HG03565 (cell line): ENCODE measurements around the gene ETNK1.

Experiments
- ATAC-seq: cut with Tn5 transposase; IDR thresholded peaks from one replicate; pipeline ENCODE4 v1.9.1; 2021; ENCODE audit warnings: mild to moderate bottlenecking, moderate library complexity; ENCODE audit not compliant: unreplicated experiment

ETNK1 gene

DNA sequence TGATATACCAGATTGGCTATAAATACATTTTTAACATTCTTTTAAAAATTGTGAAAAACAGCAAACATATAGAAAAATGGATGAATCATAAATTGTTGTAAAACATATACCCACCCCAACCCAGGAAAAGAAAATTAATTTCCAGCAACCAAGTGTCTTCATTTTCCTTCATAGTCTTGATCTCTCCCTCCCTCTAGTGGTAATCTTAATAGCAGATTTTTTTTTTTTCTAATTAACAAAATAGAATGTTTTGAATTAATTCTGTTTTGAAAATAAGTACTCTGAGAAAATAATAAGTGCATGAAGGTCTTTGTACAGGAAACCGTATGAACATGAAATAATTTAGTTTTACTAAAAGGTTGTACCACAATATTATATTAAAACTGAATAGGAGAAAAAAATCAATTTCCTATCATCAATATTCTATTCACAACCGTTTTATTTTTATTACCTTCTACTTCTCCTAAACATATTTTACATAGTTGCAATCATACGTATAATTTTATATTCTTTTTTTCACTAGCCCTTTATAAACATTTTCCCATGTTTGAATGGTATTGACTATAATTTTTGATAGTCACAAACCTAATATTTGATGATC, 7.0 kb downstream of the ETNK1 start:
- no peak for ATAC-seq

DNA sequence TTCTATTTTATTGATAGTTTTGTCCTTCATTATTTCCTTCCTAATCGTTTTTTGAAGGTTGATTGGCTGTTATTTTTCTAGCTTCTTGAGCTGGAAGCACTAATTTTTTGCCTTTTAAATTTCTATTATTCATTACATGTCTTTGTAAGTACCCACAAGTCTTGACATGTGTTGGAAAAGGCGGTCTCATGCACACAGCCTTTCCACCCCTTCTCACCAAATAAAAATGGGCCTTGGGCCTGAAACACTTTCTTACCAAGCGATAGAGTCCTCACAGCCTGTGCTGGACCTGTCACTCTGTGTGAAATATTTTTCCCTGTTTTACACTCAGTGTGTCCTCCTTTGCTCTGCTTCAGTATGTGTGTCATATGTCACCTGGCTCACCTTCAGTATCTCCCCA, 9.9 kb downstream of the ETNK1 start:
- ATAC-seq = no peak

DNA sequence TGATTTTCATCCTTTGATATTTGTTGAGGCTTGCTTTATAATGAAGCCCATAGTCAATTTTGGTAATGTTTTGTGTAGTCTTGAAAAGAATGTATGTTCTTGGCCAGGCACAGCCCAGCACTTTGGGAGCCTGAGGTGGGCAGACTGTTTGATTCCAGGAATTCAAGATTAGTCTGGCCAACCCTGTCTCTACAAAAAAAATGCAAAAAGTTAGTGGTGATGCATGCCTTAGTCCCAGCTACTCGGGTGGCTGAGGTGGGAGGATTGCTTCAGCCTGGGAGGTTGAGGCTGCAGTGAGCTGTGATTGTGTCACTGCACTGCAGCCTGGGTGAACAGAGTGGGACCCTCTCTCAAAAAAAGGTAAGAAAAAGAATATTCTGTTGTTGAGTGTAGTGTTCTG, 10.8 kb downstream of the ETNK1 start:
- no peak for ATAC-seq

DNA sequence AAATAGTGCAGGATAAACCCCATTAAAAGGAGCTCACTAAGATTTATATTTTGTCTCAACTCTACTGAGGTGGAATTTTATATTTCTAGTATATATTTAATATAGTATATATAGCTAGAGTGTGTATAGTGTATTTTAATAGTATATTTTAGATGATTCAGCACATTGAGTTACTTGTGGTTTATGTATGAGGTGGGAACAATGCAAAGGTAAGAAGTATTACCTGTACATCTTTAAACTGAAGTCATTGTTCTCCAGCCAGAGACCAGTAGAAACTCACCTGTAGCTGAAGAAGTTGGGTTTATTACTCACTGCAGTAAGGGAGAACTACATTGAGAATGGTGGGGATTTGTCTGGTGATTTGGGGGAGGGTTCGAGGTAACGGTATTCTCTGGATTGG, 15.9 kb downstream of the ETNK1 start:
- ATAC-seq = no peak

DNA sequence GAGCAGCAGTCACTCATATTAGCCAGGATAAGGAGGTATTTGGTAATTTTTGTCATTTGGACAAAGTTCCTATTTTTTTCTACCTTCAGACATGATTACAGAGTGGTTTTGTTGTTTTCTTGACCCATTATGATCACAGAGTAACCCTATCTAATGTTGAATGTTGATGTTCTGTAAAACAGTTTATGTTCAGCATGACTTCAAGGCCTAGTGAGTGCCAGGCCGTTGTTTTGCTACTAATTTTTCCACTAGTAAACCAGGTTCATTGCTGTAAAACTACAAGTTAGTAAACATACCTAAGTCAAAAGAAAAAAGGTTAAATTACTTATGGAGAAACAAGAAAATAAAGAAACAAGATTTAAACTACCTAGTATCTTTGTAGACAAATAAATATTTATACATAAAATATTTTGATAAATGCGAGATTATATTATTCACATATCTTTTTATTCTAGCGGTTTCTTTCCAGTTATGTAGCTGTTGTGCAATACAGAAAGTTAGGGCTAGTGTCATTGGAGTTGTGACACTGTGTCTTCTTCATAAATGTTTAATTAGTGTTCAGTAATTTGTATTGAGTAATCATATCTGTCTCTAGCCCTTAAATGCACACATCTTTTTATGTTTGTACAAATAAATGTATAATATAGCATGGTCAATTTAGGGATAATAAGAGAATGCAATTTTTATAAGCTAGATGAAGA, 16.5 kb downstream of the ETNK1 start:
- ATAC-seq = no peak

DNA sequence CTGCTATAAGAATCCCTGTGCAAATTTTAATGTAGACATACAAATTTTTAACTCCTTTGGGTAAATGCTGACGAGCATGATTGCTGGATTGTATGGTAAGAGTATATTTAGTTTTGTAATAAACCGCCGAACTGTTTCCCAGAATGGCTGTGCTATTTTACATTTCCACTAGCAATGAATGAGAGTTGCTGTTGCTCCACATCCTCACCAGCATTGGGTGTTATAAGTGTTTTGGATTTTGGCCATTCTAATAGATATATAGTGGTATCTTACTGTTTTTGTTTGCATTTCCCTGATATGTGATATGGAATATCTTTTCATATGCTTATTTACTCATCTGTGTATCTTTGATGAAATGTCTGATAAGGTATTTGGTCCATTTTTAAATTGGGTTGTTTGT, 23.7 kb downstream of the ETNK1 start:
- ATAC-seq = no peak

DNA sequence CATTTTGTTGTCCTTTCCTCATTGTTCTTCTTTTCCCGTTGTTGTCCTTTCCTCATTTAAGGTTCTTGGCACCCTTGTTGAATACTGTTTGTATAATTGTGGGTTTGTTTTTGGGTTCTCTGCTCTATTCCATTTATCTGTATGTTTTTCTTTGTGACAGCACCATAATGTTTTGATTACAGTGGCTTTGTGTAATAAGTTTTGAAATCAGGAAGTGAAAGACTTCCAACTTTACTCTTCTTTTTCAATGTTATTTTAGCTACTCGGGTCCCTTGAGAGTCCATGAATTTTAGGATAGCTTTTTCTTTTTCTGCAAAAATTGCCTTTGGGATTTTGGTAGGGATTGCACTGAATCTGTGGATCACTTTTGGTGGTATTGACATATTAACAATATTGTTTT, 28.1 kb downstream of the ETNK1 start:
- ATAC-seq = no peak

DNA sequence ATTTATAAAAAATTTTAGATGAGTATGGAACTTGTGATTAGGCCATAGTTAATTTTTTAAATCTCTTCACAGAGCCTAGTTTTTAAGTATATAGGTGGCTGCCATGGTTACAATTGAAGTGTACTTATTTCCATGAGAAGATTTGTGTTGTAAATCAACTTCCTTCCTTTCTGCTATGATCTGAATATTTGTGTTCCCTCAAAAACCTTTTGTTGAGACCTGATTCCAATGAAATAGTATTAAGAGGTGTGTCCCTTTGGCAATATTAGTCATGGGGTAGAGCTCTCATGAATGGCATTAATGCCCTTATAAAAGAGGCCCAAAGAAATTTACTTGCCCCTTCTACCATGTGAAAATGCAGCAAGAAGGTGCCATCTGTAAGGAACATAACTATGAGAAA, 28.8 kb downstream of the ETNK1 start:
- no peak for ATAC-seq

DNA sequence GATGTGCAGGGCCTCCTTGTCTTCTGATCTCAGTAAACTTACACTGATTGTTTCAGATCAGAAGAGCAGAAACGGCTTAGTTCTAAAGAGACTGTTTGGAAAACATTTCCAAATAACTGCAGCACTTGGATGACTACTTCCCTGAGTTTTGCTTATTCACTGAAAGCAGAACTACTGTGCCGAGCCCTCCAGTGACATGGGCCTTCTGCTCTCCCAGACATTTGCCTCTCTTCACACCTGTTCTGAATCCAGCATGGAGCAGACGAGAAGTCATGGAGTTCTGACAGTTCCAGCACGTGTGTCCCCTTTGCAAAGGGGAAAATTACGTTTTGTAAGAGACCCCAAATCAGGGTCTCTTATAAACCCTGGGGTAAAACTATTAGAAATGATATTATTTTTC, 31.4 kb downstream of the ETNK1 start:
- no peak for ATAC-seq

DNA sequence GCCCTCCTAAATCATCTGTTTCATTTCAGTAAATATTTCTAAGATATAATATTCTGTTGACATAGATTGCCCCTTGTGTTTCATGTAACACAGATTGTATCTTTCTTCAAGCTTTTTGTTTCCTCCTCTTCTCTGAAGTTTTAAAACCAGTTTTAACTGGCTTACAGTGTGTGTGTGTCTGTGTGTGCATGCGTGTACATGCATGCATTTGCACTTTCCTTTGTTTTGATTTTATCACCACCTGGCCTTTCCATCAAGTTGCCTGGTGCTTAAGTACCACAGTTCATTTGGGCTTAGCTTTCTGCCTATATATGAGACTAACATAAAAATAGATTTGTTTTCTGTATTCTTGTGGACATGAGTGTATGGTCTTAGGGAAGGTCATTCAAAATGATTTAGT, 31.9 kb downstream of the ETNK1 start:
- ATAC-seq = no peak

DNA sequence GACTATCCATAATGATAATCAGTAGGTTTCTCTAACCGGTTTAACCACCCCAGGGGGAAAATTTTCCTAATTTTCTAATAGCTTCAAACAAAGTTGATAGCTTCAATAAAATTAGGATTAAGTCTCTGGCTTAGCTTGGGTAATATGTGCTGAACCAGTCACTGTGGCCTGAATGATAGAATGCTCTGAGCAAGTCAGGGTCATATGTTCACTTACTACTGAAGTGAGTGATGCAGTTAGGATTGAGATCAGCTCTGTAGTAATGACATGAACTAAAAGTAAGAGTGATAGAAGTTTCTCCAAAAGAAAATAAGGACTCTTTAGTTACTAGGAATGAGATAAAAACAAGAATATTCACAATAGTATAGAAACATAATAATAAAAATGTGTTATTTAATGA, 32.6 kb downstream of the ETNK1 start:
- ATAC-seq = no peak

DNA sequence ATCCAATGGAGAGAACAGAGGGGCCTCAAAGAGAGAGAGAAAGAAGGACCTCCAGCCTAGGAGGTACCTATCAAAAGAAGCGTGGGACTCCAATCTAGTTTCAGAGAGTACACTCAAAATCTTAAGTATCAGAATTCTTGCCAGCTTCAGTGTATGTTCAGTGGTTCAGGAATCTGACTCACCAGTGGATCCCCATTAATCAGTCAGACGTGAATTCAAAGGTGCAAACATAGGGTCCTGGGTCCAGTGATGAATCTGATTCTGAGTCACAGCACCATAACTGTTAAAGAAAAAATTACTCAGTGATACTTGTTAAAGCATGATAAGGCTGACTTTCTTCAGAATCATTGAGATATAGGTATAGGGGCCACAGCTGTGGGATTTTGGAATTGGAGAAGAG, 33.2 kb downstream of the ETNK1 start:
- ATAC-seq = no peak

DNA sequence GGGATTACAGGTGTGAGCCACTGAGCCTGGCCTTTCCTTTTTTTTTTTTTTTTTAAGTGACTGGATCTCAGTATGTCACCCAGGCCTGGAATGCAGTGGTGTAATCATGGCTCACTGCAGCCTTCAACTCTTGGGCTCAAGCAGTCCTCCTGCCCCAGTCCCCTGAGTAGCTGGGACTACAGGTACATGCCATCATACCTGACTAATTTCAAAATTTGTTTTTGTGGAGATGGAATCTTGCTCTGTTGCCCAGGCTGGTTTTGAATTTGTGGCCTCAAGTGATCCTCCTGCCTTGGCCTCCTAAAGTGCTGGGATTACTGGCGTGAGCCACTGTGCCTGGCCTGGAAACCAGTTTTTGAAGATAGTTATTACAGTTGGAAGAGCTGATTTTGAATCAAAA, 37.4 kb downstream of the ETNK1 start:
- no peak for ATAC-seq

DNA sequence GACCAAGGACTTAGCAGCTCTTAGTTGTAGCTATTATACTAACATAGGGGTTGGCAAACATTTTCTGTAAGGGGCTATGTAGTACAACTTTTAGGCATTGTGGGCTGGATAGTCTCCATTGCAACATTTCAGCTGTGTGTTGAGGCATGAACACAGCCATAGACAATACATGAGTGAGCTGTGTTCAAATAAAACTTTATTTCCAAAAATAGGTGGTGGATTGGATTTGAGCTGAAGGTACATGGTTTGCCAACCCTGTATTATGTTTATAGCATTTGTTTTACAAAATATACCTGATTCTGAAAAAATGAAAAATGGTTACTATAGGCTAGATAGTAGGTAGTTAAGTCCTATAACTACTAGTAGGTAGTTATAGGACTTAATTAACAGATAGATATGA, 40.5 kb downstream of the ETNK1 start:
- no peak for ATAC-seq

DNA sequence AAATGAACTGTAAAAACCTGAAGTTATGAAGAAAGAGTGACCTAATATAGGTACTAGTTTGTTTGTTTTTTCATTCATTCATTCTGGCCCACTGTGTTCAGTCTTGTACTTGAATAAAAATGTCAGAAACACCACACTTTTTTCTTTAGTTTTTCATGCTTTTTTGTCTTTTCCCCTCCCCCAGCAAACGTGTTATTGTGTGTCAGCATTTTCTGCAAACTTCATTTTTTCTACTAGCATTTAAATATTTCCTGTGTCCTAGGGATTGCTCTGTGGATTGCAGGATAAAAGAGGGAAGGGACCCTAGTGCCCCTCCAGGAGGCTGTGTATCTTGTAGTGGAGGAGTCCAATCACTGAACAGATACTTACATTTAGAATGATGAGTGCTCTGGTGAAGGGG, 42.2 kb downstream of the ETNK1 start:
- ATAC-seq = no peak

DNA sequence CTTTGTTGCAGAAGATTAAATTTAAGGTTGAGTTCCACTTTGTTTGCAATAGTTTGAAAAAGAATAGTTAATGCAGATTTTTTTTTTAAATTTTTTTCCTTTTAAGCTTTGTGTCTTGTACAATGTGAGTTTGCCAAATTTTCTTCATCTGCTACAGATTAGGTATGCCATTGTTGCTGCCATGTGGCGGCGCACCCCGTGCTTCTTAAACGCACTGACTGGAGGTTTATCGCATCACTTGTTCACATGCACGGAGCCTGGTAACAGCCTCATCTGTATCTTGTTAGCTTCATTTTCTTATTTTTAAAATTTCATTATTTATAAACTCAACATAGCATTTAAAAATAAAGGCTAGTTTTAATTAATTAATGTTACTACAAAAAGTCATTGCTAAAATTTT, 43.5 kb downstream of the ETNK1 start:
- no peak for ATAC-seq

DNA sequence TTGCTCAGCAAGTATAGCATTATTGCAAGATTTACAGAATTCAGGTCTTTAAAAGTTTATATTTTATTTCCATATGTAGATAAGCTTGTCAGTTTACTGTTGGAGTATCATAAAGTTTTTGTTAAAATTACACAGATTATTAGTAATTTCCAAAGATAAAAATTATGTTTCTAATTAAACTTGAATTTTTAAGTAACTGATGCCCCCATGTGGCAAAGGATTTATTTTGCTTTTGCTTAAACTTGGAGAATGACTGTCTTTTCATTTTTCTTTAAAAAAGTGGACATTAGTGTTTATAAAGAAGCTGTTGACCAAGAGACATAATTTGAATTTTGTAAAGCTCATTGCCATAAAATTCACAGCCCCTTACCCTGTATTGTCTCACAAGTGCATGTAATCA, 45.8 kb downstream of the ETNK1 start:
- no peak for ATAC-seq

DNA sequence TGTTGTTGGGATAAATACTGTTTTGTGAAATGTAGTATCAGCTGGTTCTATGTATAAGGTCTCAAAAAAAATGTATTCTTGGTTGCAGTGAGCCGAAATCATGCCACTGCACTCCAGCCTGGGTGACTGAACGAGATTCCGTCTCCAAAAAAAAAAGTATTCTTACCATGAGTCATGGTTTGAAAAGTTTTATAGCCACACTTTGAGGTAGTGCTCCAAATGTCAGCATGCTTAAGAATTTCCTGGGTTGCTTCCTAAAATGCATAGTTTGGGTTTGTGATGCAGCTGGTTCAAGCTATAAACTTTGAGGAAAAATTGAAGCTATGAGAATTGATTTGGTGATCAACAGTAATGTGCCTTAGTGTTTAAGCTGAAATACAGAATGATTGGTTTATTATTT, 48.0 kb downstream of the ETNK1 start:
- ATAC-seq = no peak

DNA sequence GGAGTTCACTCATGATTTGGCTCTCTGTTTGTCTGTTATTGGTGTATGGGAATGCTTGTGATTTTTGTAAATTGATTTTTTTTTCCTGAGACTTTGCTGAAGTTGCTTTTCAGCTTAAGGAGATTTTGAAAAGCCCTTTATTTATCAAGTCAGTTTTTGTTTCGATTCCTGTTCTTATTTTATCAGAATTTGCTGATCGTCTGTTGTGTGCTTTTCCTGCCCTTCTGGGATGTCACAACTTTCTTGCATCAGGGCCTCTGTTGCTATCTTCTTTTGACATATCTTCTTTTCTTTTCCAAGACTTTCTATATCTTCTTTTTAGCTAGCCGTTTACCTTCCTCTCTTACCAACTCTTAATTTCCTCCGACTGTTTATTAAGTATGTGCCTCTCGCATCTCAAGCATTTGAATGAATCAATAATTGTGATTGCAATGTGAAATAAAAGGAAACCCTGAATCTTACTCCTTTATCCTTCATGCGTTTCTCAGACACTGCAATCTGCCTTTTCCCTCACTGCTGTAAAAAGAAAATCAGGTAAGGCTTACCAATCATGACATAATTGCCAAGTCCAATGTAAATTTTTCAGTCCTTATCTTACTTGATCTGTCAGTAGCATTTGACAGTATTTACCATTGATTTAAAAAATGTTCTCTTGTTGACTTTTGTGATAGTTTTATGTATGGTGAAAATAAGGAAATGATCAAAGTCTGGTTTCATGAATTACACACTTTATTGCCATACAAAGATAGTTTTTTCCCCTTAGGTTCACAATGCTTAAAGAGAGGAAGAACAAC, 53.0 kb downstream of the ETNK1 start:
- ATAC-seq = no peak

DNA sequence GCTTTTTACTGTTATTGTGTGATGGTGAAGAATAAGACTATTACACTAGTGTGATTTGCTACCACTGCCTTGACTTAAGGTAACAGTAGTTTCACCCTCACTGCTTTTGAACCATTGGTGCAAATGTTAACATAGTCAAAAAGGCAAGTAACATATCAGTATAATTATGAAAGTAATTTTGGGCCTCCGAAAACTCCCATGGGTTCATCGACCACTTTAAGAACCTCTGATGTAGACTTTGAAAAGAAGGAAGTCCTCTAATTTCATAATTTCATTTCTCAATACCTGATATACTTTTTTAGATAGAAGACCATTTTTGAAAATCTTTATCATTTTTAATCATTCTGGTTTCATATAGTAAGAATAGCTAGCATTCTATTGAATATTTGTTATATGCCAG, 57.7 kb downstream of the ETNK1 start:
- no peak for ATAC-seq

DNA sequence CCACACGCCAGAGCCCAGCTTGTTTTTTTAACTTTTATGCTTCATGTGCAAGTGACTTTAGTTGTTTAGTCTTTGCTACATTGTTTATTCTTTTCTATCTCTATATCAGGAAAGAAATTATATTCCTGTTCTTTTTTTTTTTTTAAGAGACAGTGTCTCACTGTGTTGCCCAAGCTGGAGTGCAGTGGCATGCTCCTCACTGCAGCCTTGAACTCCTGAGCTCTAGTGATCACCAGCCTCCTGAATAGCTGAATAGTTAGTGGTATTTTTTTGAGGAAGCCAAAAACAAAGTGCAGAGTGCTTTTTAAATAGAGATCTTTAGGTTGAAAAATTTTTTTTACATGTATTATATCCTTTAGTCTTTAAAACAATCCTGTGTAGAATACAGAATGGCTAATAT, 58.2 kb downstream of the ETNK1 start:
- no peak for ATAC-seq
